ENCODE measurements around the gene SAPCD1.
"Not testable (repeated sequence)": the region's sequence is repeated elsewhere in the genome, so short reads cannot be mapped to it uniquely, and the experiment has no call there.

The SAPCD1 gene

DNA sequence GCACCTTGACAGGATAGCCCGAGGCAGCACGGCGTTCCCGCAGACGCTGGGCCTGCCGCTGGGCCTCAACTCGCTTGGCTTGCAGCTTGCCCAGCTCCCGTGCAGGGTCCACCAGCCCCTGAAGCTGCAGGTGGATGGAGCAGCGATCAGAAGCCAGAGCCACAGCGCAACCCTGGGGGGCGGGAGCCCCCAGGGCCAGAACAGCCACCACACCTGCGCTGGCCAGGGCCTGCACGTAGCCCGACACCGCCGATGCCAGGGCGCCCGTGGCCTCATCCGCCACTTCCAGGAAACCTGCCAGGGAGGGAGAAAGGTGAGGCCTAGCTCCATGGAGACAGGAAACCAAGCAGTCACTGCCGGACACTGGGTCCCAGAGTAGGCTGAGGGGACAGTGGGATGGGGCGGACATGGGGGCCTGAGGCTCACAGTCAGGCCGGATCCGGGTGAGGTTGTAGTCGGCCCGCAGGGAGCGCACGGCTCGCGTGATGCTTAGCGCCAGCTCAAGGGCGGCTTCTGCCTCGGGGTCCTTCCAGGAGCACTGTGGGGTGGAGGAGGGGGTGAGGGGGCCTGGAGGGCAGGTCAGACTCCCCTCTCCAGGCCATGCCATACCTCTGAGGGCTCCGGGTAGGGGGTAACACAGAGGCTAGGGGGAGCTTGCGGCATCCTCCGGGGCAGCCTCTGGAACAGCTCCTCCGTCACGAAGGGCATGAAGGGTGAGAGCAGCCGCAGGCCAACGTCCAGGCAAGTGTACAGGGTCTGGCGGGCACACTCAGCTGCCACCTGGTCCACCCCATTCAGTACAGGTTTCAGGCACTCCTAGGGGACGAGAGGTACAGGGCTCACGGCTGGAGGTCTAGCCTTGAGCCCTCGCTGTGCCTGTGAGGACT, 16.8 kb downstream of the SAPCD1 start:
- peak; percentile 26 for DNase-seq (ENCODE audit: low spot score)

- DNase-seq (ENCODE audit: low spot score), result peak; percentile 24
Observed at GRCh38 chr6:31779908-31780307, 17.5 kb downstream of the SAPCD1 start.

GRCh38 chr6:31780507-31781243, 18.2 kb downstream of the SAPCD1 start:
- peak; percentile 12 for DNase-seq (ENCODE audit: low spot score)

DNA sequence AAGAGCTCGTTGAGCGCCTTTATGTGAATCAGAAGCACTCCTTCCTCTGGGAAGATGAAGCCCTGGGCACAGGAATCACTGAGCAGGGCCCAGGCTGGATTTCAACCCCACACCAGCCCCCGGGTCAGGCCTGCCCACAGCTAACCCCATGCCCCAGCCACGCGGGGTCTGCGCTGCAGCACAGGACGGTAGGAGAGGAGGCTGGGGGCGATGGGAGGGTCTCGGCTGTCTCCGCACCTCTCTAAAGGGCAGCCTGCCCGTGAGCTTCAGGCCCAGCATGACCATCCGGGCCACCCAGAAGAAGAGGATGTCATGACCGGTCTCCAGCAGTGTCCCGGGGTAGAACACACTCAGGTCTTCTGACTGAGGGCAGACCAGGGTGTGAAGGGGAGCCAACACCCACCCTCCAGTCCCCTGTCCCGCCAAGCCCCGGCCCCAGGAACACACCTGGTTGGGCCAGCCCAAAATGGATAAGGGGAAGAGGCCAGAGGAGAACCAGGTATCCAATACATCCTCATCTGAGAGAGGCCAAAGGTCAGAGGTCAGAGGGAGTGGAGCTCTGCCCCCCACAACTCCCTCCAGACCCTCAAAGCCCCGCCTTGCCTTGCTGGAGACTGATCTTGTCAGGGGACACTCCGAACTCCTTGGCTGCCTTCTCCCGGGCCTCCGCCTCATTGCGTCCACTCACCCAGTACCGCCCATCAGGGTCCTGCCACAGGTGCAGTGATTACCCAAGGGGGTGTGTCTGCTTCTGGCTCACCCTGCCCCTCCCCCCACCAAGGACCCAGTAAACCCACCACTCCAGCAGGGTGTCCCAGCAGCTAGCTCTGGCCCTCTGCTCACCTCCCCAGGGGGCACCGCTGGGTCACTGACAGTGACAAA, 19.0 kb downstream of the SAPCD1 start:
- DNase-seq (ENCODE audit: low spot score), result no peak

DNA sequence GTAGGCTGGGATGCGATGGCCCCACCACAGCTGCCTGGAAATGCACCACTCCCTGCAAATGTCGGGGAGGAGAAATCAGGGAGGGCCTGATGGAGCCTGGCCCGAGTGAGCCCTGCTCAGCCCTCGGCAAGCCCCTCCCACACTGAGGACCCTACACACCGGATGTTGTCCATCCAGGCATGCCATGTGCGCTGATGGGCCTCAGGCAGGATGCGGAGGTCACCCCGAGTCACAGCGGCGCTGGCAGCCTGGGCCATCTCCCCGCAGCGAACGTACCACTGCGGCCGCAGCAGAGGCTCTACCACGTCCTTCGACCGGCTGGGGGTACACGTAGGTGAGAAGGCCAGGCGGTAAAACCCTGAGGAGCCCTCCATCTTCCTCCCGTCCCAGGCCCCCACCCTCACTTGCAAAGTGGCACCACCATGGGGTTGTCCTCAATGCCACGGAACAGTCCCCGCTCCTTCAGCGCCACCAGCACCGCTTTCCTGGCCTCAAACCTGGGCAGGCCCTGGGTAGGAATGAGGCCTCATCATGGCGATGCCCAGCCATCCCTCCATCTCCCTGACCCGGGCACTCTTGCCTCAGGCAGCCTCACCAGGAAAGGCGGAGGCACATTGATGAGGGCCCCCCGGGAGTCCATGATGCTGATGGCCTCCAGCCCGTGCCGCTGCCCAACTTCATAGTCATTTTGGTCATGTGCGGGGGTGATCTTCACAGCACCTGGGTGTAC, 19.8 kb downstream of the SAPCD1 start:
- no peak for DNase-seq (ENCODE audit: low spot score)

DNA sequence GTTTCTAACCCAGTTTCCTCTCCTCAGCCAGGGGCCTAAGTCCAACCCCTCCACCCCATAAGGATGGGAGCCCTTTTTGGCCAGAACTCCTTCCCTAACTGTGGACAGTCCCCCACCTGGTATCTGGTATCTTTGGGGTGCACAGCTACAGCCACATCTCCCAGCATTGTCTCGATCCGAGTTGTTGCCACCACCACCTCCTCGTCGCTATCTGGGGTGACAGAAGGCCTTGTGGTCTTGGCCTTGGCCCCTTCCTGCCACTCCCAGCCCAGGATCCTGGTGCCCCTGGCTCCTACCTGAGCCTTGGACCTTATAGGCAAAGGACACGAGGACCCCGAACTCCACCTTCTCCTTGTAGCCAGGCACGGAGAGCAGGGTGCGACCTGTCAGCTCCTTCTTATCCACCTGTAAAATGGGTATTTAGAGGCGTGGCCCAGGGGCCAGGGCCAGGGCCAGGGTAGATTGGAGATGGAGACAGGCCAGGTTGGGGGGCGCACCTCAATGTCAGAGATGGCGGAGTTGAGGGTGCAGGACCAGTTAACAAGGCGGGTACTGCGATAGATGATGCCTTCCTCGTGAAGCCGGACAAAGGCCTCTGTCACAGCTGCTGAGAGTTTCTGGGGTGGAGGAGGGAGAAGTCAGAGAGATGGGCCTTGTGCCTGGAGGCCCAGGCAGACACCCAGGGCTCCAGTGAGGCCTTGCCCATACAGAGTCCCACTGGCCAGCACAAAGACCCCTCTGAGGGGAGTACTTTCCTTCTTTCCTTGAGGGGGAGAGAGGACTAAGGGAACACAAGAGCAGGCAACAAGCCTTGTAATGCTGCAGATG, 21.9 kb downstream of the SAPCD1 start:
- peak; percentile 8 for DNase-seq (ENCODE audit: low spot score)

DNA sequence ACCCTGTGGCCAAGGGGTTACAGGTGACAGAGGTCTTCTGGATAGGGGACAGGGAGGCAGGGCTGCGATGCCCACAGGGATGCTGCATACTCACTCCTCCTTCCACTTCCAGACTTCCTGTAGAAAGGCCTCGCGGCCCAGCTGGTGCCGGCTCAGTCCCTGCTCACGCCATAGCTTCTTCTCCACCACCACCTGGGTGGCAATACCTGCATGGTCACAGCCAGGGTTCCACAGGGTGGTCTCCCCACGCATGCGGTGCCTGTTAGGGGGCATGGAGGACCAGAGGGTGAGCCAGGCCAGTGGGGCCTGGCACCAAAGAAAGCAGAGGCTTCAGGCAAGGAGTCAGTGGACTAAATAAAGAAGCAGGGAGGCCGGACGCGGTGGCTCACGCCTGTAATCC, 23.0 kb downstream of the SAPCD1 start:
- DNase-seq (ENCODE audit: low spot score), result no peak

DNA sequence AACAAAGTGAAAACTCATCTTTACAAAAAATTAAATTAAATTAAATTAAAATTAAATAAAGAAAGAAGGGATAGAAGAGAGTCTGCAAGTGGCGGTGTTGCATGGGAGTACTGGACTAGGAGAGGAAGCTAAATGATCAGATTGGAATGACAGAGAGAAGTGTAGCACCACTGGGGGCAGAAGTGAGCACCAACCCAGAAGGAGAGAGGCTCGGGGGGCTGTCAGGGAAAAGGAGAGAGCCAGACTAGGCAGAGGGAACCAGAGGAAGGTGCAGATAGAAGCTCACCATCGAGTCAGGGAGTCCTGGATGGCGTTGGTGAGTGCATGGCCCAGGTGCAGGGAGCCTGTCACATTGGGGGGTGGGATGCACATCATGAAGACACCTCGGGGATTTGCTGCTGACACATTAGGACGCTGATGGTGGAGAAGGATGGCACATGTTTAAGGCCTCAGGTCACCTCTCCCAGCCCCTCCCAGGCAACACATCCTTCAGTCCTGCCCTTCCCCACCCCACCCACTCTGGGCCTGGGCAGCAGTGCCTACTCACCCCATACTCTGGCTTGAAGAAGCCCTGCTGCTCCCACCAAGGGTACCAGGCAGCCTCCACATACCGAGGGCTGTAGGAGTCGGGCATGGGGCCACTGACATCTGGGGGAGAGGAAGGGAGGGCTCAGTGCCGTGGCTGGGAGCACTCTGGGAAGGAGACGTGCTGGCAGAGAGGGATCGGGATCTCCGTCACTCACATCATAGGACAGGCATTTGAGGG, 29.1 kb downstream of the SAPCD1 start:
- DNase-seq (ENCODE audit: low spot score), result peak; percentile 81

GRCh38 chr6:31792090-31792374, 29.6 kb downstream of the SAPCD1 start:
- no peak for DNase-seq (ENCODE audit: low spot score)

- no peak for DNase-seq (ENCODE audit: low spot score)
Observed at GRCh38 chr6:31792761-31793171, 30.3 kb downstream of the SAPCD1 start.

DNA sequence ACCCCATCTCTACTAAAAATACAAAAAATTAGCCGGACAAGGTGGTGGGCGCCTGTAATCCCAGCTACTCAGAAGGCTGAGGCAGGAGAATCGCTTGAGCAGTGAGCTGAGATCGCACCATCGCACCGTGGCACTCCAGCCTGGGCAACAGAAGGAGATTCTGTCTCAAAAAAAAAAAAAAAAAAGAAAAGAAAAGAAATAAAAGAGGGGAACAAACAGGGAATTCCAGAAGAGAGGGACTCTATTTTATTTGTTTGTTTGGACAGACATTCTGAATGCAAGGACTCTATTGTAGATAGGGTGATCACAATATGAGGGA, 31.4 kb downstream of the SAPCD1 start:
- DNase-seq (ENCODE audit: low spot score), result not testable (repeated sequence)

DNA sequence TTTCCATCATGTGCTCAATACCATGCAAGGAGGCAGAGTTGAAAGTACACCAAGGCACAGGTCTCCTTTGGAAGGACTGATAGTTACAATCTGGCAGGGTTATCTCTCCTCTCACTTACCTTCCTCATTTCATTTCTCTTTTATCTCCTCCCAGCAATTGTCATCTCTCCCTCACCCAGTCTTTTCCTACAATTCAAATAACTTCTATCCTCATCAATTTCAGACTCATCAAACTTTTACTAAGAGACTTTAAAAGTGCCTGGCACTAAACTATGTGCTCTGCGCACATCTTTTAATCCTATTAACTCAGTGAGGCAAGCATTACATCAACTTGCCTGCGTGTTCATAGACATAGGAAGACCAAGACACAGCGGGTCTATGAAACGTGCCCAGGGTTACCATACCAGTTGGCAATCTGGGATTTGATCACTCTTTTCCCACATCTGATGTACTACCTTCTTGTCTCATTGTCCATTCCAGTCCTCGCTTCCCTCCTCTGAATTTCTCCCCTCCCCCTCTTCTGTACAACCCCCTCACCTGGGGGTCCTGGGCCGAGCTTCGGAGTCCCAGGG, 31.9 kb downstream of the SAPCD1 start:
- DNase-seq (ENCODE audit: low spot score), result peak; percentile 61

GRCh38 chr6:31794866-31795615, 32.6 kb downstream of the SAPCD1 start:
- DNase-seq (ENCODE audit: low spot score), result peak; percentile 52

DNA sequence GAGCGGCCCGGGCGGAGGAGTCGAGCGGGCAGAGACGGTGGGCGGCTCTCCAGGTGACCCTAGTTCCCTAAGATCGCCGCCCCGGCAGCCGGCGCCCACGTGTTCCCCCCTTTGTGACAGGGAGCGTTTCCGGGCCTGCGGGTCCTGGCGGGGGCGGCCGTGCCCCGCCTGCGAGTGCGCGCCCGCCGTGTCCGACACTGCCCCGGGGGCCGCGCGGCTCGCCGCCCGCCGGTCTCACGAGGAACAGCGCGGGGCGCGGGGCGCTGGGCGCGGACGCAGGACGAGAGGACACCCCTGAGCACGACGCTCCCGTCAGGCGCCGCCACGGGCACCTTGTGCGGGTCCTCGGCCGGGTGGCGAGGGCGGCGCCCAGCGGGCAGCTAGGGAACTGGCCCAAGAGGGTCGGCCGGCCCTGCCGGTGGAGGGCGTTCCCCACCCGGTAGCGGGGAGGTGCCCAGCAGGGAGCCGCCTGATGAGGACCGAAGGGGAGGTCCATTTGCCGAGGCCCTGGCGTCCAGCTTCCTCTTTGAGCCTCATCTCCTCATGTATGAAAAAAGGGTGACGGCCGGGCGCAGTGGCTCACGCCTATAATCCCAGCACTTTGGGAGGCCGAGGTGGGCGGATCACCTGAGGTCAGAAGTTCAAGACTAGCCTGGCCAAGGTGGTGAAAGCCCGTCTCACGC, 33.3 kb downstream of the SAPCD1 start, which contains the start of gene VARS1:
Gene VARS1 (minus strand): TSS at position 137 of the 683 bp plus-strand sequence. CDS start 535 bp downstream, outside the sequence.
- peak; percentile 97 for DNase-seq (ENCODE audit: low spot score)

DNA sequence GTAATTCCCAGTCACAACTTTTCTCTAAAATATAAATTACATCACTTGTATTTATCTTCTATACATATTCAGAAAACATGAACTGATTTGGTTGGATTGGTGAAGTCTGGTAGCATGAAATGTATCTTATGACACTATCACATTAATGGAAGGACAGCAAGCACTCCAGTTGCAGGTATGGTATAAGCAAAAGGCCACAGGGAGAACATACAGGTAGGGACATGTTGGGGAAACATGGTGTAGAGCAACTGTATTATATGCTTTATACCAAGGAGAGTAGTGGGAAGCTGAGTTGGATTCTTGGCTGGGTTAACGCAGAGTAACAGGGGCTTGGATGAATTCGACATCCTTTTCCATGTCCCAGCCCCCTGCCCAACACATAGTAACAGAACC, 34.5 kb downstream of the SAPCD1 start:
- no peak for DNase-seq (ENCODE audit: low spot score)

GRCh38 chr6:31797588-31797987, 35.1 kb downstream of the SAPCD1 start:
- no peak for DNase-seq (ENCODE audit: low spot score)

- no peak for DNase-seq (ENCODE audit: low spot score)
Observed at GRCh38 chr6:31799781-31800180, 37.3 kb downstream of the SAPCD1 start.
